ENCODE data around the gene WWOX. TPM values are rescaled to one million over a fixed set of nuclear protein-coding genes. Genes with fewer than 3 reads are reported as not detected.
A peak's percentile ranks its signal among the peaks of the same experiment; 100 is the strongest.
"Not testable (repeated sequence)": the region's sequence is repeated elsewhere in the genome, so short reads cannot be mapped to it uniquely, and the experiment has no call there.

Gene WWOX
- total RNA-seq, 4 donors from 2014 or later, result 76.8 to 102 (median 83.6) TPM

- no peaks in the 10 kb centered on the region for H3K9me3 ChIP-seq
- 56 to 61% methylated on average over 5 of the region's 5 CpGs for WGBS, 2 donors
- H3K4me3 ChIP-seq, result no peak overlapping the region
- H3K27ac ChIP-seq, result peak overlapping the region in 2 of 4 donors; percentile 69 to 79
- no peaks in the 10 kb centered on the region for H3K27me3 ChIP-seq
- peak; percentile 38 to 58 for DNase-seq (ENCODE audit: low spot score in 2 of 2)
- TF ChIP-seq EP300 (IDR thresholded peaks at IDR 0.05) (peak in 1 of 2 donors; percentile 83), CTCF (IDR thresholded peaks at IDR 0.05) (no peak)
- peaks cover 0 to 39% (median 2%) of the 10 kb centered on the region in 4 donors for H3K4me1 ChIP-seq
- no peaks in the 10 kb centered on the region for H3K36me3 ChIP-seq
Observed at GRCh38 chr16:78684655-78685375, 585.4 kb downstream of the WWOX start.

GRCh38 chr16:78686601-78687000, 587.1 kb downstream of the WWOX start:
- H3K27me3 ChIP-seq, result no peaks in the 10 kb centered on the region
- H3K4me3 ChIP-seq, result no peak overlapping the region
- H3K36me3 ChIP-seq, result no peaks in the 10 kb centered on the region
- peak overlapping the region in 1 of 4 donors; percentile 33 for H3K27ac ChIP-seq
- peaks cover 0 to 39% (median 2%) of the 10 kb centered on the region in 4 donors for H3K4me1 ChIP-seq
- WGBS, 2 donors, result 64 to 71% methylated on average over 5 of the region's 5 CpGs
- TF ChIP-seq EP300 (IDR thresholded peaks at IDR 0.05) (peak in 1 of 2 donors; percentile 37), CTCF (IDR thresholded peaks at IDR 0.05) (no peak)
- no peaks in the 10 kb centered on the region for H3K9me3 ChIP-seq
- peak in 1 of 2 donors; percentile 30 for DNase-seq (ENCODE audit: low spot score in 2 of 2)

GRCh38 chr16:78689028-78689427, 589.6 kb downstream of the WWOX start:
- H3K27ac ChIP-seq, result no peak overlapping the region
- H3K4me3 ChIP-seq, result no peak overlapping the region
- TF ChIP-seq POLR2A (IDR thresholded peaks at IDR 0.05) (no peak), EP300 (IDR thresholded peaks at IDR 0.05) (no peak), CTCF (IDR thresholded peaks at IDR 0.05) (no peak)
- WGBS, 2 donors, result 33 to 36% methylated on average over 2 of the region's 2 CpGs
- H3K27me3 ChIP-seq, result no peaks in the 10 kb centered on the region
- H3K9me3 ChIP-seq, result no peaks in the 10 kb centered on the region
- H3K4me1 ChIP-seq, result peaks cover 0 to 33% (median 2%) of the 10 kb centered on the region in 4 donors
- H3K36me3 ChIP-seq, result no peaks in the 10 kb centered on the region
- DNase-seq (ENCODE audit: low spot score in 2 of 2), result no peak

GRCh38 chr16:78689536-78689935, 590.1 kb downstream of the WWOX start:
- Histone ChIP-seq H3K27ac (no peak overlapping the region), H3K9me3 (no peaks in the 10 kb centered on the region), H3K4me3 (no peak overlapping the region), H3K36me3 (no peaks in the 10 kb centered on the region), H3K4me1 (peaks cover 0 to 30% (median 2%) of the 10 kb centered on the region in 4 donors), H3K27me3 (no peaks in the 10 kb centered on the region)
- DNase-seq (ENCODE audit: low spot score in 2 of 2), result no peak
- TF ChIP-seq EP300 (IDR thresholded peaks at IDR 0.05) (no peak), CTCF (IDR thresholded peaks at IDR 0.05) (no peak), POLR2A (IDR thresholded peaks at IDR 0.05) (no peak)

- 94 to 96% methylated on average over 4 of the region's 4 CpGs for WGBS, 2 donors
- Histone ChIP-seq H3K36me3 (no peaks in the 10 kb centered on the region), H3K27ac (no peak overlapping the region), H3K27me3 (no peaks in the 10 kb centered on the region), H3K4me3 (no peak overlapping the region), H3K9me3 (no peaks in the 10 kb centered on the region), H3K4me1 (peaks cover 0 to 23% (median 0%) of the 10 kb centered on the region in 4 donors)
- no peak for DNase-seq (ENCODE audit: low spot score in 2 of 2)
- no peak for TF ChIP-seq POLR2A (IDR thresholded peaks at IDR 0.05)
- TF ChIP-seq EP300 (IDR thresholded peaks at IDR 0.05), result no peak
- TF ChIP-seq CTCF (IDR thresholded peaks at IDR 0.05), result no peak
Observed at GRCh38 chr16:78690510-78690909, 591.1 kb downstream of the WWOX start.

- H3K27me3 ChIP-seq; H3K36me3 ChIP-seq; H3K9me3 ChIP-seq; H3K4me3 ChIP-seq; H3K27ac ChIP-seq; DNase-seq (ENCODE audit: low spot score in 2 of 2): not testable (repeated sequence)
- 83 to 92% methylated on average over 3 of the region's 3 CpGs for WGBS, 2 donors
- H3K4me1 ChIP-seq, result peaks cover 0 to 14% (median 0%) of the 10 kb centered on the region in 4 donors
Observed at GRCh38 chr16:78691746-78692145, 592.3 kb downstream of the WWOX start.
